Naive B cell (primary cell): ENCODE measurements around the gene SH3RF2. TPM values are rescaled to one million over a fixed set of nuclear protein-coding genes. Genes with fewer than 3 reads are reported as not detected.

Source experiments
- ATAC-seq, 2 donors: fragments of 150-1000 bp; cut with Tn5 transposase; 2 replicates each; pipeline ENCODE4 v1.10.0; 2021; ENCODE audit warnings: low read depth in 2 of 2, mild to moderate bottlenecking in 2 of 2, moderate library complexity in 2 of 2
- DNase-seq: peaks from one replicate; pipeline ENCODE4 v3.0.0; 2022
- H3K27ac Mint-ChIP-seq, 6 donors: one replicate each; pipeline ENCODE4 v1.8.0; 2020 to 2022; ENCODE audit warnings: mild to moderate bottlenecking in 6 of 6, mixed read lengths in 6 of 6, moderate library complexity in 5 of 6, inconsistent platforms in 2 of 6
- H3K27me3 Mint-ChIP-seq, 3 donors: one replicate each; pipeline ENCODE4 v1.8.0; 2021 to 2022; ENCODE audit warnings: mixed read lengths in 3 of 3, mild to moderate bottlenecking in 1 of 3
- H3K36me3 Mint-ChIP-seq, 2 donors: one replicate each; pipeline ENCODE4 v1.8.0; 2020 to 2022; ENCODE audit warnings: mixed read lengths in 2 of 2, inconsistent platforms in 1 of 2, mild to moderate bottlenecking in 1 of 2
- H3K4me1 Mint-ChIP-seq, 3 donors: one replicate each; pipeline ENCODE4 v1.8.0; 2020 to 2022; ENCODE audit warnings: mixed read lengths in 3 of 3, inconsistent platforms in 1 of 3, mild to moderate bottlenecking in 1 of 3, moderate library complexity in 1 of 3
- H3K4me3 Mint-ChIP-seq, 8 donors: one replicate each; pipeline ENCODE4 v1.8.0; 2020 to 2022; ENCODE audit warnings: mild to moderate bottlenecking in 8 of 8, mixed read lengths in 8 of 8, moderate library complexity in 8 of 8, inconsistent platforms in 2 of 8
- H3K9me3 Mint-ChIP-seq, 7 donors: one replicate each; pipeline ENCODE4 v1.8.0; 2020 to 2022; ENCODE audit warnings: mixed read lengths in 7 of 7, mild to moderate bottlenecking in 5 of 7, inconsistent platforms in 2 of 7, moderate library complexity in 1 of 7
- polyA plus RNA-seq, 6 donors: library from polyadenylated mRNA; unstranded; fragments of 300-500 nt; fragmentation: Illumina TruSeq; gene quantifications; one replicate each; pipeline ENCODE4 v1.2.3, GENCODE V29; 2021; ENCODE audit warnings: low read depth in 6 of 6

The SH3RF2 gene
- polyA plus RNA-seq, 6 donors from 2014 or later: not detected

DNA sequence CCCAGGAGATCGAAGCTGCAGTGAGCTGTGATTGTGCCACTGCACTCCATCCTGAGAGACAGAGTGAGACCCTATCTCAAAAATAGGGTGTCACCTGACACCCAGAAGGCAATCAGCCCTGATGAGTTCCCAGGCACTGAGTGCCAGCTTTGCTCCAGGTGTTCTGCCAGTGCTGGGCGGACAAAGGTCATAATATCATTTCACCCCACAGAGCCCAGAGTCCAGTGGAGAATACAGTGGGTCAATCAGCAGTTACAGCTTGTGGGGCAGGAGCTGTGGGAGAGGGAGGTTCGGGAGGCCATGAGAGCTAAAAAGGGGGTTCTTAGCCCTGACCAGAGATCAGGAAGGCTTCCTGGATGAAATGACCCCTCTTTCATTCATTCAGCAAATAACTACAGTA lies 24.4 kb upstream of the SH3RF2 start:
- H3K36me3 Mint-ChIP-seq: no peaks in the 10 kb centered on the region
- H3K9me3 Mint-ChIP-seq: no peaks in the 10 kb centered on the region
- no peak overlapping the region for H3K27ac Mint-ChIP-seq
- no peak for ATAC-seq
- no peak overlapping the region for H3K4me3 Mint-ChIP-seq
- no peaks in the 10 kb centered on the region for H3K4me1 Mint-ChIP-seq
- no peaks in the 10 kb centered on the region for H3K27me3 Mint-ChIP-seq
- DNase-seq: no peak

DNA sequence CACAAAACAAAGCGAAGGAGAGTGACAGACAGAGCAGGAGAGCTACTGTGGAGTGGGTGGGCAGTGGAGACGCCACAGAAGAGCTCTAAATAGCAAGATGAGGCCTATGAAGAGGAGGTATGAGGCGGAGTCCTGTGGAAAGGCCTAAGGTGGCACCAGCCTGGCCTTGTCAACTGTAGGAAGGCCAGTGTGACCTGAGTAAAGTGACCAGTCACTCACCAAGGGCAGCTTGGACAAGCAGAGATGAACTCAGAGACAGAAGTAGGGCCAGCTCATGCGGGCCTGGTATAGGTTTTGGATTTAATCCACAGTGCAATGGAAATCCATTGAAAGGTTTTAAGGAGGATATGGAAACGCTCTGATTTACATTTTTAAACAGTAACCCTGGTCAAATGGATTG lies 23.8 kb upstream of the SH3RF2 start:
- H3K4me1 Mint-ChIP-seq: no peaks in the 10 kb centered on the region
- H3K27ac Mint-ChIP-seq: no peak overlapping the region
- H3K36me3 Mint-ChIP-seq: no peaks in the 10 kb centered on the region
- ATAC-seq (no peak), DNase-seq (no peak)
- no peaks in the 10 kb centered on the region for H3K9me3 Mint-ChIP-seq
- H3K4me3 Mint-ChIP-seq: no peak overlapping the region
- no peaks in the 10 kb centered on the region for H3K27me3 Mint-ChIP-seq

DNA sequence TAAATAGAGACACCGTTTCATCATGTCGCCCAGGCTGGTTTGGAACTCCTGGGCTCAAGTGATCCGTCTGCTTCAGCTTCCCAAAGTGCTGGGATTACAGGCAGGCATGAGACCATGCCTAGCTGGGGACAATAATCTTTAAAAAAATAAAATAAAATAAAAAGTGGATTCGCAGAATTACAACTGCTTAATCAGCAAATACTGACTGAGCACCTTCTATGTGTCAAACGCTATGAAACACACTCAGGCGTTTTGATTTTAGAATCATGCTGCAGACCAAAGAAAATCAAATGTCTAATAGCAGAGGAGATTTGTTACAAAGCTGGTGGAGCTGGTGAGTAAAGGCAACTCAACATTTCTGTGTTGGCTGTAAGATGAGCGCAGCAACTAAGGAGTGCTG lies 22.7 kb upstream of the SH3RF2 start:
- no peak for ATAC-seq

DNA sequence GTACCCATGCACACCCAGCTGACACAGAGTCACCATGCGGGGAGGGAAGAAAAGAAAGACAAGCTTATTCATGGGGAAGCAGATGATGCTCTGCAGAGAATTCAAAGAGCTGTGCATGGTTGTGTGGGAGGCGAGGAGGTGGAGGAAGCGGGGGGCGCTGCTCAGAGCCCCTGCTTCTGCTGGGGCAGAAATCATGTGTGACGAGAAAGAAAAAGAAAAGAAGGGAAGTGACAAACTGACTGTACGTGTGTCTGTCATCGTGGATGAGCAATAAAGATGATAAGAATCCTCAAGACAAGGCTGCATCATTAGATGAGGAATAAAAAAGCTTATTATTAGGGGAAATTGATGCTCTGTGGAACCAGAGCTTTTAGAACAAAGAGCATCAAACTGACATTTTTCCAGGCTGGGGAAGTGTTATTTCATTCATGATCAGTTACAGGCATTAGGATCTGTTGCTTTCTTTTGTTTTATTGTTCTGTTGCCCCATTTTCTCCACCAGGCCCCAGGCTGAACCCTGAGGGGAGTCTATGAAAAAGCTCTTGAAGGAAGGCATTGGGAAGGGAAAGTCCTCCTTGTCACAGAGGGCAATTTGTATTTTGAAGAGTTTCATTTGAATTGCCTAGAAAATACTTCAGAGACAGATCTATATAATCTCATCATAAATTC lies 20.3 kb upstream of the SH3RF2 start:
- no peak overlapping the region for H3K27ac Mint-ChIP-seq
- peaks cover 0 to 1% (median 0%) of the 10 kb centered on the region in 7 donors for H3K9me3 Mint-ChIP-seq
- H3K27me3 Mint-ChIP-seq: peaks cover 0 to 4% (median 0%) of the 10 kb centered on the region in 3 donors
- H3K4me3 Mint-ChIP-seq: no peak overlapping the region
- ATAC-seq (no peak), DNase-seq (no peak)
- peaks cover 0 to 3% (median 0%) of the 10 kb centered on the region in 3 donors for H3K4me1 Mint-ChIP-seq
- no peaks in the 10 kb centered on the region for H3K36me3 Mint-ChIP-seq

More for the DNA sequence above, 22.7 kb upstream of the SH3RF2 start:
- no peak overlapping the region for H3K27ac Mint-ChIP-seq
- peaks cover 0 to 4% (median 0%) of the 10 kb centered on the region in 3 donors for H3K27me3 Mint-ChIP-seq
- peaks cover 0 to 3% (median 0%) of the 10 kb centered on the region in 3 donors for H3K4me1 Mint-ChIP-seq
- H3K36me3 Mint-ChIP-seq: no peaks in the 10 kb centered on the region
- no peak overlapping the region for H3K4me3 Mint-ChIP-seq
- no peaks in the 10 kb centered on the region for H3K9me3 Mint-ChIP-seq
- DNase-seq: no peak

DNA sequence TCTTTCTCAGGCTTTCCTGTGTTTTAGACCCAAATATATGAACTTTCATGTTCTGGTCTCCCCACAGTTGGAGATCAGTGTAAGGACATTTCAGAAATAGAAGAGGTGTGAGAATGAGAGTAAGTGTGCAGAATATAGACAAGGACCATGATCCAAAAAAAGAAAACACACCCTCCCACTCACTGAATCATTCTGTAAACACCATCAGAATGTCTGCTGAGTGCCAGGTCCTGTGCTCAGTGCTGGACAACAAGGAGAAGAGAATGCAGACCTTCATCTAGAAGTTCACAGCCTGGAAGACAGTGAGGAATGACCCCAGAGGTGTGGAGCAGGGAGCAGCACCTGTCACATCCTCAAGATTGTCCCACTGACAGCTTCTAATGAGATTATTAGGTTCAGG lies 19.1 kb upstream of the SH3RF2 start:
- no peak overlapping the region for H3K27ac Mint-ChIP-seq
- H3K27me3 Mint-ChIP-seq: peaks cover 0 to 5% (median 4%) of the 10 kb centered on the region in 3 donors
- no peak overlapping the region for H3K4me3 Mint-ChIP-seq
- H3K36me3 Mint-ChIP-seq: no peaks in the 10 kb centered on the region
- H3K4me1 Mint-ChIP-seq: peaks cover 0 to 3% (median 0%) of the 10 kb centered on the region in 3 donors
- ATAC-seq: no peak
- H3K9me3 Mint-ChIP-seq: peaks cover 0 to 1% (median 0%) of the 10 kb centered on the region in 7 donors
- DNase-seq: no peak

DNA sequence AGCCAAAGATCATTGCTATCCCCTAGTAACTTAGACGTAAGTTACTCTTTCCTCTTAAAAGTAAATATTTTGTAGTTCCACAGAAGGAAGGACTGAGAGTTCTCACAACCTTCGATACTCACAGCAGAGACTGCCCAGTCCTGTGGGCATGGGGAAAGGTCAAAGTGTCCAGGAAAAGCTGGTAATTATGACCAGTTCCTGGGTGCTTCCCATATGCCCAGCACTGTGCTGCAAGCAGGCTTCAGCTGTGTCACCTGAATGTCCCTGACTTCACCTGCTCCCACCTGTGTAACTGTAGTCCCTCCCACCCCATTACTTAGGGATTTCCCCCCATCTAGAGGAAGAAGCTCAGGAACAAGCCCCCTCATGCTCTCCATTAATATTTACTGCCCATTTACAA lies 18.0 kb upstream of the SH3RF2 start:
- no peak for DNase-seq
- Mint-ChIP-seq H3K27me3 (peaks cover 0 to 8% (median 4%) of the 10 kb centered on the region in 3 donors), H3K27ac (no peak overlapping the region), H3K9me3 (peaks cover 0 to 1% (median 0%) of the 10 kb centered on the region in 7 donors), H3K4me1 (peaks cover 0 to 3% (median 0%) of the 10 kb centered on the region in 3 donors), H3K36me3 (no peaks in the 10 kb centered on the region), H3K4me3 (no peak overlapping the region)
- no peak for ATAC-seq

DNA sequence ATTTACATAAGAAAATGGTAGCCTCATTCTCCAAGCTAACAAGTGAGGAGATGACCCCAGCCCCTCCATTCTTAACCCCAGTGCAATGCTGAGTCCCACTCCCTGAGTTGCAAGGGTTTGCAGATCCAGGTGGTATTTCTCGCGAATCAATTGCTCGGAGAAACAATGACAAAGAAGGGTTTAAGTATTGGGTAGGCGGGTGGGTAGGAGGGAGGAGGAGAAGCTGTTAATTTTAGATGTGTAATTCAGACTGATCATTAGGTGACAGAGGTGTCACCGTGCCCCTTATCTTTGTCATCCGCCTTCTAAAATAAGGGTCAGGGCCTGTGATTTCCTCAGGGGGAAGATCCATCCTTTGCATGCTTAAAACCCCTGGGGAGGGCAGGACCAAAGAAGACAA lies 17.0 kb upstream of the SH3RF2 start:
- H3K27me3 Mint-ChIP-seq: peaks cover 0 to 8% (median 4%) of the 10 kb centered on the region in 3 donors
- no peak for ATAC-seq
- no peaks in the 10 kb centered on the region for H3K36me3 Mint-ChIP-seq
- no peak overlapping the region for H3K27ac Mint-ChIP-seq
- H3K4me3 Mint-ChIP-seq: no peak overlapping the region
- peaks cover 0 to 1% (median 0%) of the 10 kb centered on the region in 7 donors for H3K9me3 Mint-ChIP-seq
- no peak for DNase-seq
- H3K4me1 Mint-ChIP-seq: peaks cover 0 to 3% (median 0%) of the 10 kb centered on the region in 3 donors

DNA sequence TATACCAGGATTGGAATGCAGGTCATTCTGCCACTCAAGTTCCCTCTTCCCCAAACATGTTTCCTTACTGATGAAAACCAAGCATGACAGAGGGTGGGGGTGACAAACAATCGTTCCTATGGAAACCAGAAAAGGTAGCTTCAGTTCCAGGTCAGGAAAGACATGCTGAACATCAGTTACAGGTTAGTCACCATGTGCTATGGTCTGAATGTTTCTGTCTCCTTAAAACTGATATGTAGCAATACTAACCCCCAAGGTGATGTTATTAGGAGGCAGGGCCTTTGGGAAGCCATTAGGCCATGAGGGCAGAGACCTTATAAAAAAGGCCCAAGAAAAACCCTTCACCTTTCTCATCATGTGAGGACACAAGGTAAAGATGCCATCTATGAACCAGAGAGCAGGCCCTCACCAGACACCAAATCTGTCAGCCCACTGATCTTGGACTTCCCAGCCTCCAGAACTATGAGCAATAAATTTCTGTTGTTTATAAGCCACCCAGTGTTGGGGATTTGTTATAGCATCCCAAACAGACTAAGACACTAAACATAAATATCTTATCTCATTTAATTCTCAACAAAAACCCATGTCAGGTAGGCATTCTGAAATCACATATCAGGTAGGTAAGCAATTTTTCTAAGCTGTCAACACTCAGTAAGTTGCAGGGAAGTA lies 15.7 kb upstream of the SH3RF2 start:
- H3K9me3 Mint-ChIP-seq: peaks cover 0 to 1% (median 0%) of the 10 kb centered on the region in 7 donors
- no peak overlapping the region for H3K27ac Mint-ChIP-seq
- H3K36me3 Mint-ChIP-seq: no peaks in the 10 kb centered on the region
- peaks cover 0 to 8% (median 8%) of the 10 kb centered on the region in 3 donors for H3K27me3 Mint-ChIP-seq
- H3K4me3 Mint-ChIP-seq: no peak overlapping the region
- ATAC-seq (no peak), DNase-seq (no peak)
- H3K4me1 Mint-ChIP-seq: peaks cover 0 to 3% (median 0%) of the 10 kb centered on the region in 3 donors

DNA sequence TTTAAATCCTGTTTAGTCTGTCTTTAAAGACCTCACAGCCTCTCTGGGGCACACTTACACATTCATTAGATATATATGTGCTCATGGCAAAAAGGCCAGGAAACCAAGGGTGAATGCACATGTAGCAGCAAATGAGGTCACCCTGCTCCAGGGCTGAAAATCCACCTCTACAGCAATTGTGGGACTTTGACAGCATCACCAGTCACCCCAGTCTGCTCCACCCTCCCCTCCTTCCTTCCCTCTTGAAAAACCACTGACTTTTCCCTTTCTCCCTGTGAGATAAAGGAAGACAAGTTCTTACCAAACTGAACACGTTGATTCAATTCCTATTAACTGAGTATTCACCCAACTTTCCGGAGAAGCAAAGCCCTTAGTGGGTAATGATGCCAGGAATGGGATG lies 15.2 kb upstream of the SH3RF2 start:
- Mint-ChIP-seq H3K4me1 (peaks cover 0 to 3% (median 0%) of the 10 kb centered on the region in 3 donors), H3K9me3 (peaks cover 0 to 1% (median 0%) of the 10 kb centered on the region in 7 donors), H3K4me3 (no peak overlapping the region), H3K36me3 (no peaks in the 10 kb centered on the region), H3K27ac (peak overlapping the region in 1 of 6 donors; percentile 38), H3K27me3 (peaks cover 0 to 8% (median 8%) of the 10 kb centered on the region in 3 donors)
- DNase-seq (no peak), ATAC-seq (no peak)

DNA sequence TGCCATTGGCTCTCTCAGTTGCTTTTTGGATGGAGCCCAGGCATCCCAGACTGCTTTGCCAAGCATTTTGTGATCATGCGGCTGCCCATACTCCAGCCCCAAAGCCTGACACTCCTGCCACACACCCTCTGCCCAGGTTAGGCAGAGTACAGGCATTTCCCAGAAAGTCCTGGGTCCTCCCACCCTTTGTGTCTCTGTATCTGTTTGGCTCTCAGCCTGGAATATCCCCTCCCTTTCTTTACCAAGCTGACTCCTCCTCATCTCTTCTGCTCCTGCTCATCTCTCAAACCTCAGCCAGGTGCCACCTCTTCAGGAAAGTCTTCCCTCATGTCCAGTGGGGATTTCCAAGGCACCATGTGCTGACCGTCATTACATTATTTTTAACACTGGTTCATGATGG lies 14.3 kb upstream of the SH3RF2 start:
- Mint-ChIP-seq H3K27ac (no peak overlapping the region), H3K9me3 (peaks cover 0 to 2% (median 0%) of the 10 kb centered on the region in 7 donors), H3K36me3 (no peaks in the 10 kb centered on the region), H3K27me3 (peaks cover 0 to 8% (median 8%) of the 10 kb centered on the region in 3 donors), H3K4me1 (peaks cover 0 to 3% (median 0%) of the 10 kb centered on the region in 3 donors), H3K4me3 (no peak overlapping the region)
- ATAC-seq: no peak
- DNase-seq: no peak

DNA sequence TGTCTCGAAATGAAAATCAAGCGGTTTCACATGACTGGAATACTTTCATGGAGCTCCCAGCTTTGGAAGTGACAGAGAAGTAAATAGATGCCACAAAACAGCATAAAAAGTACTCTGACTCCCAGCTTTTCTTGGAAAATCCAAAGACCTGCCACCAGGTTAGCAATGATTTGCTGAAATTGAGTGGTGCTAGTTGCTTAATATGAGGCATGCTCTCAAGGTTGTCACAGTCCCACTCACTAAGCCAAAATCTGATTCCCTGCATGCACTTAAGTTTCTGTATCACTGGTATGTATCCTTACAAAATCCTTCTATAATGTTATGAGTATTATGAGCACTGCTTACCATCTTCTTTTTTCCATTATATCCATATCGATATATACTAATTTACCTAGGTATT lies 13.0 kb upstream of the SH3RF2 start:
- no peak for ATAC-seq
- no peak overlapping the region for H3K4me3 Mint-ChIP-seq

DNA sequence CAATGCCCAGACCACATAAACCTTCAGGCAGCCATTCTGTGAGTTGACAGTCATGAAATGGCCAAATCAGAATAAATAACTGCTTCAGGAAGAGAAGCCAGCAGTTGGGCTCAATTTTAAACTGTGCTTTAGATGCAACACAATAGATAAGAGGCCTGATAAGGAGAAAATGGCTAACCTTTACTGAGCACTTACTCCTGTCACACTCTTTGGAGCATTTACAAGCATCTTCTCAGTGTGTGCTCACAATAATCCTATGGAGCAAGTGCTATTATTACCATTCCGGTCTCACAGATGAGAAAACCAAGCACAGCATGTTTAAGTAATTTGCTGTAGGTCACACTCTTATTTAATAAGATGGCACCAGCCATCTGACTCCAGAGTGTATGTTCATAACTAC lies 11.5 kb upstream of the SH3RF2 start:
- H3K36me3 Mint-ChIP-seq: no peaks in the 10 kb centered on the region
- no peak overlapping the region for H3K27ac Mint-ChIP-seq
- DNase-seq (no peak), ATAC-seq (no peak)
- H3K4me3 Mint-ChIP-seq: no peak overlapping the region
- peaks cover 0 to 3% (median 0%) of the 10 kb centered on the region in 7 donors for H3K9me3 Mint-ChIP-seq
- peaks cover 0 to 8% (median 3%) of the 10 kb centered on the region in 3 donors for H3K27me3 Mint-ChIP-seq
- H3K4me1 Mint-ChIP-seq: no peaks in the 10 kb centered on the region

More for the DNA sequence above, 13.0 kb upstream of the SH3RF2 start:
- peaks cover 0 to 3% (median 0%) of the 10 kb centered on the region in 7 donors for H3K9me3 Mint-ChIP-seq
- H3K27me3 Mint-ChIP-seq: peaks cover 0 to 8% (median 3%) of the 10 kb centered on the region in 3 donors
- no peak overlapping the region for H3K27ac Mint-ChIP-seq
- peaks cover 0 to 3% (median 0%) of the 10 kb centered on the region in 3 donors for H3K4me1 Mint-ChIP-seq
- DNase-seq: no peak
- H3K36me3 Mint-ChIP-seq: no peaks in the 10 kb centered on the region

DNA sequence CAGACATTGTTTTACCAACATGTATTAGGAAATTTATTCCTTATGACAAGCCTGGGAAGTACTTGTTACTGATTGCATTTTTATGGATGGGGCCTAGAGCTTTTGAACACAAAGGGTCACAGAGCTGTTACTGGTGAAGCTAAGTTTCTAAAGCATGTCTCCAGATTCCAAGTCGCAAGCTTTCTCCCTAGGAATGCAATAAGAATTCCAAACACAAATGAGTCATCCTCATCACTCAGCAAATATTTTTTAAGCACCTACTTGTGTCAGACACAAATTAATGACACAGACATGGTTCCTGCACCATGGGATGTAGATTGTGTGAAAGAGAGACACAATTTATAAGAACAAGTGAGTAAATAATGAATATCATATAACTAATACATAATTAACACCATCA lies 11.0 kb upstream of the SH3RF2 start:
- no peak for ATAC-seq
- DNase-seq: no peak
- H3K9me3 Mint-ChIP-seq: peaks cover 0 to 2% (median 0%) of the 10 kb centered on the region in 7 donors
- H3K36me3 Mint-ChIP-seq: no peaks in the 10 kb centered on the region
- H3K4me3 Mint-ChIP-seq: no peak overlapping the region
- no peak overlapping the region for H3K27ac Mint-ChIP-seq
- peaks cover 0 to 8% (median 3%) of the 10 kb centered on the region in 3 donors for H3K27me3 Mint-ChIP-seq
- H3K4me1 Mint-ChIP-seq: no peaks in the 10 kb centered on the region

DNA sequence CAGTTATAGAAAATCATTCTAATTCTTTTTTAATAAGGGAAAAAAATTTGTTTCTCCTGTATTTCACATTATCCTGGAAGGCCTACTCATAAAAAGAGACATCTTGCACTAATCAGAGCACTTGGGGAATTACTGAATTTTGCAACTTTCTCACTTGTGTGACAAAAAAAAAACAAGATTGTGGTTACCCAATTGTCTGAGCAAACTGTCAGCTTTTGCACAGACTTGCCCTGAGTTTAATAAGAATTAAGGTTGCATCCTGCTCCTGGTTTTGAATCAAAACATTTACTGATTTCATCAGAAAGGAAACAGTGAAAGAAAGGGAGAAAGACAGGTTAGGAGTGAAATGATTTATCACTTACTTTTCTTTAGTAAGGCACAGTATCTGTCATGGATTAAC lies 10.6 kb upstream of the SH3RF2 start:
- DNase-seq: no peak
- Mint-ChIP-seq H3K36me3 (no peaks in the 10 kb centered on the region), H3K4me1 (no peaks in the 10 kb centered on the region), H3K9me3 (peaks cover 0 to 2% (median 0%) of the 10 kb centered on the region in 7 donors), H3K27ac (no peak overlapping the region), H3K27me3 (peaks cover 0 to 8% (median 3%) of the 10 kb centered on the region in 3 donors), H3K4me3 (no peak overlapping the region)
- ATAC-seq: no peak
